ENCODE results near the gene CDC42BPG. TPM values are rescaled to one million over a fixed set of nuclear protein-coding genes. Genes with fewer than 3 reads are reported as not detected.
A peak's percentile ranks its signal among the peaks of the same experiment; 100 is the strongest.

Gene CDC42BPG
- 7.5 TPM for total RNA-seq

- peak in 2 of 3 donors; percentile 75 to 76 for DNase-seq (ENCODE audit: low read depth in 2 of 3, low spot score in 2 of 3)
Measured at GRCh38 chr11:64844330-64845128, at the start of gene CDC42BPG. Gene CDC42BPG, minus strand, starts transcription at chr11:64844653. Its CDS starts 84 bp downstream, at chr11:64844569.

GRCh38 chr11:64893194-64894069 lies 49.0 kb upstream of the CDC42BPG start:
- no peak for DNase-seq (ENCODE audit: low read depth in 2 of 3, low spot score in 2 of 3)

GRCh38 chr11:64892838-64893193 lies 48.4 kb upstream of the CDC42BPG start:
- no peak for DNase-seq (ENCODE audit: low read depth in 2 of 3, low spot score in 2 of 3)

- DNase-seq (ENCODE audit: low read depth in 2 of 3, low spot score in 2 of 3), result no peak
Measured at GRCh38 chr11:64892411-64892831, 48.0 kb upstream of the CDC42BPG start.

GRCh38 chr11:64891880-64892279 lies 47.4 kb upstream of the CDC42BPG start:
- no peak for DNase-seq (ENCODE audit: low read depth in 2 of 3, low spot score in 2 of 3)

GRCh38 chr11:64891215-64891848 lies 46.9 kb upstream of the CDC42BPG start:
- DNase-seq (ENCODE audit: low read depth in 2 of 3, low spot score in 2 of 3), result no peak

- no peak for DNase-seq (ENCODE audit: low read depth in 2 of 3, low spot score in 2 of 3)
Measured at GRCh38 chr11:64890522-64890939, 46.1 kb upstream of the CDC42BPG start.

- DNase-seq (ENCODE audit: low read depth in 2 of 3, low spot score in 2 of 3), result peak in 2 of 3 donors; percentile 34 to 36
Measured at GRCh38 chr11:64888729-64889511, 44.5 kb upstream of the CDC42BPG start.

GRCh38 chr11:64888406-64888728 lies 43.9 kb upstream of the CDC42BPG start:
- DNase-seq (ENCODE audit: low read depth in 2 of 3, low spot score in 2 of 3), result no peak

GRCh38 chr11:64887757-64888405 lies 43.4 kb upstream of the CDC42BPG start:
- DNase-seq (ENCODE audit: low read depth in 2 of 3, low spot score in 2 of 3), result peak; percentile 72 to 85 (median 76)

GRCh38 chr11:64887234-64887756 lies 42.8 kb upstream of the CDC42BPG start:
- no peak for DNase-seq (ENCODE audit: low read depth in 2 of 3, low spot score in 2 of 3)

- DNase-seq (ENCODE audit: low read depth in 2 of 3, low spot score in 2 of 3), result peak in 2 of 3 donors; percentile 31 to 41
Measured at GRCh38 chr11:64885367-64886286, 41.2 kb upstream of the CDC42BPG start.

GRCh38 chr11:64884019-64884418 lies 39.6 kb upstream of the CDC42BPG start:
- no peak for DNase-seq (ENCODE audit: low read depth in 2 of 3, low spot score in 2 of 3)

- no peak for DNase-seq (ENCODE audit: low read depth in 2 of 3, low spot score in 2 of 3)
Measured at GRCh38 chr11:64883575-64883974, 39.1 kb upstream of the CDC42BPG start.

- DNase-seq (ENCODE audit: low read depth in 2 of 3, low spot score in 2 of 3), result no peak
Measured at GRCh38 chr11:64882243-64882642, 37.8 kb upstream of the CDC42BPG start.

GRCh38 chr11:64881476-64881875 lies 37.0 kb upstream of the CDC42BPG start:
- DNase-seq (ENCODE audit: low read depth in 2 of 3, low spot score in 2 of 3), result no peak

GRCh38 chr11:64880240-64881001 lies 36.0 kb upstream of the CDC42BPG start:
- DNase-seq (ENCODE audit: low read depth in 2 of 3, low spot score in 2 of 3), result peak in 1 of 3 donors; percentile 43
